ENCODE measurements around the gene RBM15. TPM values are rescaled to one million over a fixed set of nuclear protein-coding genes. Genes with fewer than 3 reads are reported as not detected.

Gene RBM15
- total and polyA plus RNA-seq, 2 of the 4 experiments (the other 2 are of a cell fraction), result 6.3 to 31.7 TPM

DNA sequence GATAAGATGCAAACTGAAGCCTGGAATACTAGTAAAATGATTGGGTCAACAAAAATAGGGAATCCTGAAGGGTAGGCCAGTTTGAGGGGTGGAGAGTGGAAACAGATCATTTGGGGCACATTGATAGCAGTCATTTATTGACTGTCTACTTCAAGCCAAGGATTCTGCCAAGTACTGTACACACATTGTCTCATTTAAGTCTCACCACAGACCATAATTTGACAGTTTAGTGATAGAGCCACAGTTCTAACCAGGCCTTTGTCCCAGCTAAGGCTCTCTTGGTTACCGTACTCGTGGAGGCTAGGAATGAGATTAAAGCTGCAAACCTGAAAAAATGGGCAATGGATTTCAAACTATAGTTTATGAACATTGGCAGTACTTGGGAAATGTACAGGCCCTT, 11.2 kb downstream of the RBM15 start:
- H2AK9ac ChIP-seq (replicated peaks; ENCODE audit: low read depth, low read length, poor library complexity), result no peak overlapping the region
- peaks cover 24 to 51% of the 10 kb centered on the region in 2 experiments for H3K79me1 ChIP-seq (ENCODE audit: low read depth in 1 of 2, low read length in 2 of 2)
- peaks cover 4% of the 10 kb centered on the region; the same call in 1 of the 2 replicates for H4K20me1 ChIP-seq (ENCODE audit: insufficient read depth, low read length)
- H2AFZ ChIP-seq (replicated peaks; ENCODE audit: low read length, poor library complexity), result no peak overlapping the region
- no peak overlapping the region for H3K14ac ChIP-seq (replicated peaks; ENCODE audit: low read depth, low read length)
- H2BK120ac ChIP-seq (ENCODE audit: low read depth, low read length), result no peak overlapping the region
- no TSS peak for BruUV-seq (replicated peaks)
- H3K9me1 ChIP-seq (ENCODE audit: insufficient read depth, low read length), result peaks cover 8% of the 10 kb centered on the region
- no peak overlapping the region for H3K23ac ChIP-seq (ENCODE audit: low read depth, low read length)
- dilution Hi-C loops (cut with HindIII; ENCODE audit: low sequenced_read_pairs, unreplicated experiment) (no loop called here), intact Hi-C loops (cut with micrococcal nuclease) (no loop called here), in situ Hi-C loops (cut with MboI; ENCODE audit: low sequenced_read_pairs) (no loop called here)
- H3K4me2 ChIP-seq (ENCODE audit: low read depth, low read length), result no peak overlapping the region
- no peak overlapping the region for H4K8ac ChIP-seq (ENCODE audit: low read depth in 2 of 2, low read length in 2 of 2)
- peaks cover 11% of the 10 kb centered on the region for H3K36me3 ChIP-seq (ENCODE audit: control insufficient read depth, insufficient read depth, low read length)
- H3K56ac ChIP-seq (ENCODE audit: extremely low read depth, insufficient read depth, low read length), result no peak overlapping the region
- H3K27me3 ChIP-seq (ENCODE audit: control insufficient read depth, insufficient read depth, low read length), result no peaks in the 10 kb centered on the region
- no peak overlapping the region for H3K9ac ChIP-seq (ENCODE audit: low read depth, low read length)
- CTCF ChIA-PET, result no interaction called here
- no peak overlapping the region for H2BK15ac ChIP-seq (ENCODE audit: low read depth, low read length)
- H4K5ac ChIP-seq (ENCODE audit: low read depth, low read length), result no peak overlapping the region
- no peak for DNase-seq
- no peak overlapping the region for H3K4ac ChIP-seq (ENCODE audit: low read depth, low read length)
- no peak overlapping the region for H2AK5ac ChIP-seq (ENCODE audit: low read depth, low read length)
- no peak for ATAC-seq (ENCODE audit: low read depth)
- no peak overlapping the region for H3K18ac ChIP-seq (ENCODE audit: low read depth, low read length)
- WGBS, 2 experiments (ENCODE audit: extremely low coverage in 2 of 2, insufficient read length in 1 of 2), result 80% methylated on average over 1 of the region's 2 CpGs; no CpG with 5 or more reads in 1 of the 2 experiments
- no peak overlapping the region for H2BK20ac ChIP-seq (ENCODE audit: low read depth, low read length)
- no peak overlapping the region for H2BK5ac ChIP-seq (ENCODE audit: low read depth, low read length, poor library complexity, severe bottlenecking)
- POLR2A ChIA-PET (ENCODE audit: unreplicated experiment), result no interaction called here
- H3K9me3 ChIP-seq (ENCODE audit: control insufficient read depth, insufficient read depth, low read length), result no peaks in the 10 kb centered on the region
- no peak overlapping the region for H4K91ac ChIP-seq (ENCODE audit: insufficient read depth, low read depth, low read length)
- H3K4me3 ChIP-seq (ENCODE audit: insufficient read depth, low read depth, low read length), result no peak overlapping the region
- TF ChIP-seq CHD1 (IDR thresholded peaks at IDR 0.05; ENCODE audit: low read depth, low read length) (no peak), MXI1 (IDR thresholded peaks at IDR 0.05; ENCODE audit: borderline replicate concordance, low read depth, low read length) (no peak), SMC3 (IDR thresholded peaks at IDR 0.05; ENCODE audit: low read depth, low read length) (no peak), MAFK (IDR thresholded peaks at IDR 0.05; ENCODE audit: low read depth, low read length) (no peak), MAZ (IDR thresholded peaks at IDR 0.05; ENCODE audit: borderline replicate concordance, low read depth, low read length) (no peak), FOS (IDR thresholded peaks at IDR 0.05; ENCODE audit: low read depth, low read length) (no peak), POLR2A (IDR thresholded peaks at IDR 0.05; ENCODE audit: low read depth, low read length) (no peak)
- TF ChIP-seq, protein P1, sequence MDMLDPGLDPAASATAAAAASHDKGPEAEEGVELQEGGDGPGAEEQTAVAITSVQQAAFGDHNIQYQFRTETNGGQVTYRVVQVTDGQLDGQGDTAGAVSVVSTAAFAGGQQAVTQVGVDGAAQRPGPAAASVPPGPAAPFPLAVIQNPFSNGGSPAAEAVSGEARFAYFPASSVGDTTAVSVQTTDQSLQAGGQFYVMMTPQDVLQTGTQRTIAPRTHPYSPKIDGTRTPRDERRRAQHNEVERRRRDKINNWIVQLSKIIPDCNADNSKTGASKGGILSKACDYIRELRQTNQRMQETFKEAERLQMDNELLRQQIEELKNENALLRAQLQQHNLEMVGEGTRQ (IDR thresholded peaks at IDR 0.05; ENCODE audit: low read depth, low read length), result no peak
- TF ChIP-seq, protein P2, sequence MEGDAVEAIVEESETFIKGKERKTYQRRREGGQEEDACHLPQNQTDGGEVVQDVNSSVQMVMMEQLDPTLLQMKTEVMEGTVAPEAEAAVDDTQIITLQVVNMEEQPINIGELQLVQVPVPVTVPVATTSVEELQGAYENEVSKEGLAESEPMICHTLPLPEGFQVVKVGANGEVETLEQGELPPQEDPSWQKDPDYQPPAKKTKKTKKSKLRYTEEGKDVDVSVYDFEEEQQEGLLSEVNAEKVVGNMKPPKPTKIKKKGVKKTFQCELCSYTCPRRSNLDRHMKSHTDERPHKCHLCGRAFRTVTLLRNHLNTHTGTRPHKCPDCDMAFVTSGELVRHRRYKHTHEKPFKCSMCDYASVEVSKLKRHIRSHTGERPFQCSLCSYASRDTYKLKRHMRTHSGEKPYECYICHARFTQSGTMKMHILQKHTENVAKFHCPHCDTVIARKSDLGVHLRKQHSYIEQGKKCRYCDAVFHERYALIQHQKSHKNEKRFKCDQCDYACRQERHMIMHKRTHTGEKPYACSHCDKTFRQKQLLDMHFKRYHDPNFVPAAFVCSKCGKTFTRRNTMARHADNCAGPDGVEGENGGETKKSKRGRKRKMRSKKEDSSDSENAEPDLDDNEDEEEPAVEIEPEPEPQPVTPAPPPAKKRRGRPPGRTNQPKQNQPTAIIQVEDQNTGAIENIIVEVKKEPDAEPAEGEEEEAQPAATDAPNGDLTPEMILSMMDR (conservative IDR thresholded peaks at IDR 0.05; ENCODE audit: low read depth, low read length), result no peak
- peaks cover 9% of the 10 kb centered on the region for H3K4me1 ChIP-seq (ENCODE audit: control insufficient read depth, insufficient read depth, low read length)
- H3K27ac ChIP-seq (ENCODE audit: insufficient read depth, low read length), result no peak overlapping the region

Measured in IMR-90 (cell line).